Stimulated activated CD4-positive, alpha-beta T cell treated with anti-CD3 and anti-CD28 coated beads, Interleukin-4, amount 100 ng/mL, for 48 hours (primary cell): ENCODE results near the gene PRG2.
"Not testable (repeated sequence)": the region's sequence is repeated elsewhere in the genome, so short reads cannot be mapped to it uniquely, and the experiment has no call there.

Experiments used
- DNase-seq, 2 donors: peaks; one replicate each; pipeline ENCODE4 v3.0.0-alpha.2; 2020; ENCODE audit warnings: low read depth in 2 of 2

PRG2 gene

GRCh38 chr11:57419146-57419545 is 28.7 kb upstream of the PRG2 start:
- DNase-seq = no peak

- DNase-seq = no peak
Observed at GRCh38 chr11:57418131-57418530, 27.7 kb upstream of the PRG2 start.

- DNase-seq = no peak
Observed at GRCh38 chr11:57417056-57417455, 26.6 kb upstream of the PRG2 start.

GRCh38 chr11:57416436-57416835 is 26.0 kb upstream of the PRG2 start:
- no peak for DNase-seq

- DNase-seq = no peak
Observed at GRCh38 chr11:57414612-57415212, 24.3 kb upstream of the PRG2 start.

- no peak for DNase-seq
Observed at GRCh38 chr11:57413681-57414080, 23.2 kb upstream of the PRG2 start.

GRCh38 chr11:57410287-57410686 is 19.8 kb upstream of the PRG2 start:
- no peak for DNase-seq

GRCh38 chr11:57409321-57410100 is 19.1 kb upstream of the PRG2 start:
- no peak for DNase-seq

GRCh38 chr11:57408771-57409170 is 18.3 kb upstream of the PRG2 start:
- no peak for DNase-seq

- DNase-seq = no peak
Observed at GRCh38 chr11:57407941-57408475, 17.6 kb upstream of the PRG2 start.

GRCh38 chr11:57407010-57407920 is 16.8 kb upstream of the PRG2 start:
- no peak for DNase-seq

GRCh38 chr11:57406337-57406904 is 16.0 kb upstream of the PRG2 start:
- DNase-seq = no peak

GRCh38 chr11:57405271-57405860 is 14.9 kb upstream of the PRG2 start:
- DNase-seq = no peak

- DNase-seq = no peak
Observed at GRCh38 chr11:57403802-57404147, 13.3 kb upstream of the PRG2 start.

- DNase-seq = not testable (repeated sequence)
Observed at GRCh38 chr11:57403003-57403801, 12.8 kb upstream of the PRG2 start.

- DNase-seq = no peak
Observed at GRCh38 chr11:57402188-57403002, 11.9 kb upstream of the PRG2 start.

GRCh38 chr11:57399972-57400578 is 9.6 kb upstream of the PRG2 start:
- no peak for DNase-seq

GRCh38 chr11:57399221-57399620 is 8.8 kb upstream of the PRG2 start:
- no peak for DNase-seq

GRCh38 chr11:57397394-57397990 is 7.0 kb upstream of the PRG2 start:
- DNase-seq = no peak
